Activated CD4-positive, CD25-positive, alpha-beta regulatory T cell treated with anti-CD3 and anti-CD28 coated beads, Interleukin-2, amount 50 U/mL, for 24 hours (primary cell): ENCODE measurements around the gene IL20RB.
A peak's percentile ranks its signal among the peaks of the same experiment; 100 is the strongest.

Experiments used
- ATAC-seq, 2 donors: fragments of 150-1000 bp; cut with Tn5 transposase; one replicate each; pipeline ENCODE4 v1.10.0; 2021; ENCODE audit warnings: mild to moderate bottlenecking in 1 of 2, moderate library complexity in 1 of 2

Gene IL20RB

GRCh38 chr3:136957751-136958288 lies at the start of gene IL20RB:
TSS of gene IL20RB (plus strand) at chr3:136957983. CDS start at chr3:136958114, 131 bp downstream.
- ATAC-seq, result no peak

- ATAC-seq, result no peak
These were observed 49.5 kb upstream of the IL20RB start for GRCh38 chr3:136908297-136908696.

GRCh38 chr3:136909187-136909586 lies 48.6 kb upstream of the IL20RB start:
- peak in 1 of 2 donors; percentile 38 for ATAC-seq

- no peak for ATAC-seq
These were observed 47.1 kb upstream of the IL20RB start for GRCh38 chr3:136910697-136911096.

- no peak for ATAC-seq
These were observed 44.6 kb upstream of the IL20RB start for GRCh38 chr3:136913168-136913567.

- ATAC-seq, result no peak
These were observed 43.0 kb upstream of the IL20RB start for GRCh38 chr3:136914739-136915138.

- ATAC-seq, result no peak
These were observed 41.6 kb upstream of the IL20RB start for GRCh38 chr3:136916223-136916622.

- peak; percentile 76 for ATAC-seq
These were observed 37.8 kb upstream of the IL20RB start for GRCh38 chr3:136919799-136920580.

- ATAC-seq, result peak in 1 of 2 donors; percentile 27
These were observed 36.7 kb upstream of the IL20RB start for GRCh38 chr3:136920904-136921611.

- no peak for ATAC-seq
These were observed 32.2 kb upstream of the IL20RB start for GRCh38 chr3:136925425-136926190.

GRCh38 chr3:136928240-136928639 lies 29.5 kb upstream of the IL20RB start:
- ATAC-seq, result peak; percentile 55 to 66

- ATAC-seq, result no peak
These were observed 27.7 kb upstream of the IL20RB start for GRCh38 chr3:136929977-136930670.

GRCh38 chr3:136931606-136932005 lies 26.2 kb upstream of the IL20RB start:
- ATAC-seq, result no peak

- peak in 1 of 2 donors; percentile 37 for ATAC-seq
These were observed 25.3 kb upstream of the IL20RB start for GRCh38 chr3:136932523-136932922.

- ATAC-seq, result peak in 1 of 2 donors; percentile 46
These were observed 24.6 kb upstream of the IL20RB start for GRCh38 chr3:136932978-136933772.

GRCh38 chr3:136937175-136937574 lies 20.6 kb upstream of the IL20RB start:
- no peak for ATAC-seq

GRCh38 chr3:136937851-136938250 lies 19.9 kb upstream of the IL20RB start:
- ATAC-seq, result no peak

GRCh38 chr3:136938334-136938733 lies 19.4 kb upstream of the IL20RB start:
- peak in 1 of 2 donors; percentile 21 for ATAC-seq

GRCh38 chr3:136939489-136939888 lies 18.3 kb upstream of the IL20RB start:
- no peak for ATAC-seq

GRCh38 chr3:136942803-136943202 lies 15.0 kb upstream of the IL20RB start:
- no peak for ATAC-seq

- no peak for ATAC-seq
These were observed 14.3 kb upstream of the IL20RB start for GRCh38 chr3:136943436-136943835.
